Esophagus squamous epithelium (tissue), 4 donors: ENCODE results near the gene PARD3B.

Source experiments
- CTCF ChIP-seq, 6 experiments: fragments of 450-650 bp in 4 of 6; fragments of 200-600 bp in 2 of 6; sonication (generic) in 2 of 6; IDR thresholded peaks; one replicate each; pipeline ENCODE4 v1.5.1; 2016 to 2019; ENCODE audit warnings: antibody characterized with exemption in 6 of 6, mild to moderate bottlenecking in 4 of 6, moderate library complexity in 4 of 6
- POLR2A ChIP-seq, 4 donors: fragments of 450-650 bp; IDR thresholded peaks; one replicate each; pipeline ENCODE4 v1.6.1; 2017; ENCODE audit warnings: antibody characterized with exemption in 4 of 4, mild to moderate bottlenecking in 4 of 4, moderate library complexity in 3 of 4

DNA sequence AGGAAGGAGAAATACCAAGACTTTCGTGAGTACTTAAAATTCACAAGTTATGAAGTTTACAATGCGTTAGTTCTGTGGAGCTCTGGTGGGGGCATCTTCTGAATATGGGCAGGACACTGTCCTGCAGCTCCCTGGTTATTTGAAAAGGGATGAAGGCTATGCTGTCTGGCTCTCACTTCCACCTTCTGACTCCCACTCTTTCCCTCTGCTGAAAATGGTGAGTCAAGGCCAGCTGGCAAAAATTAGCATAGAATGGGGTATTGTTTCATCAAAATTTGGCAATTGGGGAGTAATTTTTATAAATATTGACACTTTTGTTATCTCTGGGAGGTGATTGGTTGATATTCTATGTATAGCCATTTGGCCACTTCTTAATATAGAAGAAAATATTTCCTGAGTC, 177.4 kb downstream of the PARD3B start:
- no peak for TF ChIP-seq CTCF (IDR thresholded peaks at IDR 0.05)
- TF ChIP-seq POLR2A (IDR thresholded peaks at IDR 0.05): no peak
